Bronchial epithelial cell (primary cell): ENCODE data around the gene PTPN23. TPM values are rescaled to one million over a fixed set of nuclear protein-coding genes. Genes with fewer than 3 reads are reported as not detected.
"Not testable (repeated sequence)": the region's sequence is repeated elsewhere in the genome, so short reads cannot be mapped to it uniquely, and the experiment has no call there.

Experiments used
- DNase-seq: peaks from one replicate; pipeline ENCODE4 v3.0.0-alpha.2; 2010; ENCODE audit warnings: low read depth
- FAIRE-seq: peaks from 2 replicates; lab custom pipeline; 2011; peaks lifted over from hg19 to GRCh38; lab: Jason Lieb, UNC
- H3K27me3 ChIP-seq: 2 replicates; pipeline ENCODE4 v1.5.1; 2011; ENCODE audit warnings: low read length; ENCODE audit not compliant: control insufficient read depth, insufficient read depth
- H3K36me3 ChIP-seq: 2 replicates; pipeline ENCODE4 v1.5.1; 2011; ENCODE audit warnings: low read length; ENCODE audit not compliant: control insufficient read depth, insufficient read depth
- H3K4me3 ChIP-seq: 2 replicates; pipeline ENCODE4 v1.5.1; 2011; ENCODE audit warnings: mild to moderate bottlenecking, low read depth, low read length, control low read depth
- total RNA-seq: library from RNA; depleted of rRNA; stranded (reverse); fragments of >200 nt; gene quantifications from 2 replicates; pipeline ENCODE4 v1.2.1, GENCODE V29; 2014
- TF ChIP-seq, protein P1 (sequence below): IDR thresholded peaks from 2 replicates; pipeline ENCODE4 v1.5.1; 2011; ENCODE audit warnings: mild to moderate bottlenecking, moderate library complexity, low read length, control low read depth, inconsistent platforms; ENCODE audit not compliant: insufficient read depth, severe bottlenecking

PTPN23 gene
- total RNA-seq, 1 donor from 2014 or later = 12.6 TPM

- TF ChIP-seq, protein P1, sequence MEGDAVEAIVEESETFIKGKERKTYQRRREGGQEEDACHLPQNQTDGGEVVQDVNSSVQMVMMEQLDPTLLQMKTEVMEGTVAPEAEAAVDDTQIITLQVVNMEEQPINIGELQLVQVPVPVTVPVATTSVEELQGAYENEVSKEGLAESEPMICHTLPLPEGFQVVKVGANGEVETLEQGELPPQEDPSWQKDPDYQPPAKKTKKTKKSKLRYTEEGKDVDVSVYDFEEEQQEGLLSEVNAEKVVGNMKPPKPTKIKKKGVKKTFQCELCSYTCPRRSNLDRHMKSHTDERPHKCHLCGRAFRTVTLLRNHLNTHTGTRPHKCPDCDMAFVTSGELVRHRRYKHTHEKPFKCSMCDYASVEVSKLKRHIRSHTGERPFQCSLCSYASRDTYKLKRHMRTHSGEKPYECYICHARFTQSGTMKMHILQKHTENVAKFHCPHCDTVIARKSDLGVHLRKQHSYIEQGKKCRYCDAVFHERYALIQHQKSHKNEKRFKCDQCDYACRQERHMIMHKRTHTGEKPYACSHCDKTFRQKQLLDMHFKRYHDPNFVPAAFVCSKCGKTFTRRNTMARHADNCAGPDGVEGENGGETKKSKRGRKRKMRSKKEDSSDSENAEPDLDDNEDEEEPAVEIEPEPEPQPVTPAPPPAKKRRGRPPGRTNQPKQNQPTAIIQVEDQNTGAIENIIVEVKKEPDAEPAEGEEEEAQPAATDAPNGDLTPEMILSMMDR = no peak
- Histone ChIP-seq H3K4me3 (no peak overlapping the region), H3K36me3 (no peaks in the 10 kb centered on the region), H3K27me3 (no peaks in the 10 kb centered on the region)
- FAIRE-seq = no peak
- no peak for DNase-seq
These were observed 76.2 kb downstream of the PTPN23 start for GRCh38 chr3:47456984-47457383.

- FAIRE-seq, DNase-seq: not testable (repeated sequence)
These were observed 78.8 kb downstream of the PTPN23 start for GRCh38 chr3:47459534-47460085.

More at GRCh38 chr3:47459534-47460085, 78.8 kb downstream of the PTPN23 start:
- H3K4me3 ChIP-seq, H3K36me3 ChIP-seq, H3K27me3 ChIP-seq: not testable (repeated sequence)

Other genes with a start within 250 kb of the PTPN23 start
- gene SETD2, start 216.9 kb upstream of the PTPN23 start, total RNA-seq = 19.7 and 26.9 TPM in 2 replicates
- gene KIF9, start 98.2 kb upstream of the PTPN23 start, total RNA-seq = 1.2 and 2.1 TPM in 2 replicates
- gene KLHL18, start 98.1 kb upstream of the PTPN23 start, total RNA-seq = 25.5 and 27.0 TPM in 2 replicates
- 55.0 and 78.6 TPM in 2 replicates for gene SCAP, start 94.9 kb downstream of the PTPN23 start, total RNA-seq
- gene ELP6, start 132.7 kb downstream of the PTPN23 start, total RNA-seq = 23.0 and 27.4 TPM in 2 replicates
- gene CSPG5, start 197.8 kb downstream of the PTPN23 start, total RNA-seq = 0.26 and 0.90 TPM in 2 replicates